Activated CD4-positive, alpha-beta memory T cell treated with anti-CD3 and anti-CD28 coated beads for 36 hours (primary cell): ENCODE measurements around the gene RNF213. TPM values are rescaled to one million over a fixed set of nuclear protein-coding genes. Genes with fewer than 3 reads are reported as not detected.
"Not testable (repeated sequence)": the region's sequence is repeated elsewhere in the genome, so short reads cannot be mapped to it uniquely, and the experiment has no call there.

Experiments used
- CTCF ChIA-PET: fragments of 350-600 bp; sonication (Branson Sonifier 250); formaldehyde crosslinking; loops from one replicate; lab custom pipeline; 2021; ENCODE audit warnings: antibody characterized with exemption, inconsistent platforms; lab: Charles Lee
- POLR2A ChIA-PET: fragments of 350-600 bp; sonication (Branson Sonifier 250); formaldehyde crosslinking; loops from one replicate; lab custom pipeline; 2021; ENCODE audit warnings: antibody characterized with exemption; lab: Charles Lee
- DNase-seq: peaks from one replicate; pipeline ENCODE4 v3.0.0-alpha.2; 2020
- H3K27ac Mint-ChIP-seq: one replicate; pipeline ENCODE4 v1.8.0; 2021; ENCODE audit warnings: mixed read lengths
- H3K27me3 Mint-ChIP-seq: one replicate; pipeline ENCODE4 v1.8.0; 2021; ENCODE audit warnings: mixed read lengths
- H3K36me3 Mint-ChIP-seq: one replicate; pipeline ENCODE4 v1.8.0; 2021; ENCODE audit warnings: mixed read lengths
- H3K4me1 Mint-ChIP-seq: one replicate; pipeline ENCODE4 v1.8.0; 2021; ENCODE audit warnings: low read depth, mixed read lengths
- H3K4me3 Mint-ChIP-seq: one replicate; pipeline ENCODE4 v1.8.0; 2021; ENCODE audit warnings: mild to moderate bottlenecking, mixed read lengths
- H3K9me3 Mint-ChIP-seq: one replicate; pipeline ENCODE4 v1.8.0; 2021; ENCODE audit warnings: mixed read lengths
- intact Hi-C: fragments of 100-400 bp; cut with micrococcal nuclease; formaldehyde crosslinking; loops from one replicate; pipeline ENCODE4 v1.15.1; 2023
- total RNA-seq, 2 experiments: library from RNA; stranded (reverse); gene quantifications; one replicate each; pipeline ENCODE4 v1.2.3, GENCODE V29; 2021

The RNF213 gene
- total RNA-seq, 2 experiments from 2014 or later: 421 to 440 TPM

DNA sequence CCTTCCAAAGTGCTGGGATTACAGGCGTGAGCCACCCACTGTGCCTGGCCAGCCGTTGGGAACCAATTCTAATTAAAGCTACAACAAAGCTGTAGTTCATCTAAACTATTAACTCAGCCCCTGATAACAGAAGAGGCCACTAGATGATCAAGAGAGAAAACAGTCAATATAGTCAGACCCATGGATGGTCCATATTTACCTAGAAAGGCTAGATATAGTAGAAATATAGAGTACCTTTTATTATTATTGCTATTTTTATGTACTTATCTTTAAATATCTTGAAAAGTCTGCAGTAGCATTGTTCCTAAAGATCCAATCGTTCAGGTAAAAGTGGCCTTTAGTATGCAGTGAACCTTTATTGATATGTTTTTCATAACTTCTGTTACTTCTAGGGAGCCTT is 43.2 kb downstream of the RNF213 start:
- Mint-ChIP-seq H3K27me3 (no peaks in the 10 kb centered on the region), H3K36me3 (peaks cover 80% of the 10 kb centered on the region), H3K4me1 (peaks cover 21% of the 10 kb centered on the region), H3K27ac (no peak overlapping the region), H3K4me3 (no peak overlapping the region), H3K9me3 (peaks cover 7% of the 10 kb centered on the region)
- intact Hi-C loops: no loop called here
- ChIA-PET POLR2A (no interaction called here), CTCF (no interaction called here)
- no peak for DNase-seq

DNA sequence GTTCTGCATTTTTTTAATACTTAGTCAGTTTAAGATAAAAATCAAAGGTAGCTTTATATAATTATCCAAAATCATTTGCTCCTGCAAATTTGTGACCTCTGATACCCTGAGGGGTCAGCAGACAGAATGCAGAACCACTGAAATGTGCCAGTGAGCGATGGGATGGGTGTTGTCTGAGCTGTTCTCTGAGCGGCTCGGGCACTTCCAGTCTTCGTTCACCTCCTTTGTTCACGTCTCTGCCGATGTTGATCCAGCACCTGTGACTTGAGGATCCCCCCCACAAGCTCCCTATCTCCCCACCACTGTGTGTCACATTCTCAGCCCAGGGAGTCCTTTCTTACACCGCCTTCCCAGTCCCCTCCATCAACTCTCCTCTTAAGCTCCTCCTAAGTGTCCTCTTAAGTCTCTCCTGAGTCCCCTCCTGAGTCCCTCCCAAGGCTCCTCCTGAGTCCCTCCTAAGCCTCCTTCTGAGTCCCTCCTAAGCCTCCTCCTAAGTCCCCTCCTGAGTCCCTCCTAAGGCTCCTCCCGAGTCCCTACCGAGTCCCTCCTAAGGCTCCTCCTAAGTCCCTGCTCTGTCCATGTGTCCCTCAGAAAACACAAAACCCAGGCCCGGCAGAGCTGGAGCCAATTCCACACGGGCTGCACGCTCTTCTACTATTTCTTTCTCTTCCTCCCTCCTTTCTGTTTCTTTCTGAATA is 47.5 kb downstream of the RNF213 start:
- H3K9me3 Mint-ChIP-seq: peaks cover 3% of the 10 kb centered on the region

DNA sequence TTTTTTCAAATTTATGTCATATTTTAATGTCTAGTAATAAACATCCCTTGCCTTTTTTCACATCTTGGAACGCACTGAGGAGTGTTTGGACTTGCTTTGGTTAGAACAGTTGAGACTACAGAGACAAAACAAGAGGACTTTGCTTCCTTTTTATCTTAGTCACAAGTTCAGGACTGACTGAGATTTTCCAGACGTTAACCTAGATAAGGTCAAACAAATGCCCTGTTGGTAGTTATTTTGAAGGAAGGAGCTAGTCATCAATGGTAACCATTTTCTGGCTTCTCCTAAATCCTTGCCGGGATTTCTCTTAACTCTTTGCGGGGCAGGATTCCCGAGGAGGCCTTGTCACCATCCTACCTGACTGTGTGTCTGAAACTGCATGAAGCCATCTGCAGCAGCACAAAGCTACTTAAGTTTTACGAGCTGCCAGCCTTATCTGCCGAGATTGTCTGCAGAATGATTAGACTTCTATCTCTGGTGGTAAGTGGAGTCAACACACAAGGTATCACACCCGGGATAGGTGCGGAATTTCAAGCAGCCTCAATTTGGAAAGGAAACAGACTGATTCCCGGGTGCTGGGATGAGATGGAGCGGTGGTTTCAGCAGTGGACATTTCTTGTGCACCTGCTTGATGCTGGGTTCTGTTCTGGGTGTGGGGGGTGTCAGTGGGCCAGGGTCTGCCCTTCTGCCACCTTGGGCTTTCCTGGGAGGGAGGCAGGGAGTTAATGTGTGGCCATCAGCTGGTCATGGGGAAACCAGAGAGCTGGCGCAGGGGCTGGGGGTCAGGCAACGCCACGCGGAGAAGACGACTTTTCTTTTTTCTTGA is 48.3 kb downstream of the RNF213 start:
- ChIA-PET POLR2A (interaction anchor here (0.8 to 1.4 kb wide), 4 partner anchors 8 to 44 kb away, joined by 3 to 5 read pairs (median 4); no protein-coding TSS in a partner anchor), CTCF (interaction anchor here (0.9 to 1.5 kb wide), 3 partner anchors 38 to 114 kb away, joined by 3 to 6 read pairs (median 5); no protein-coding TSS in a partner anchor)
- H3K27me3 Mint-ChIP-seq: no peaks in the 10 kb centered on the region
- DNase-seq: no peak
- peaks cover 76% of the 10 kb centered on the region for H3K36me3 Mint-ChIP-seq
- no peaks in the 10 kb centered on the region for H3K9me3 Mint-ChIP-seq
- peaks cover 24% of the 10 kb centered on the region for H3K4me1 Mint-ChIP-seq
- peak overlapping the region; percentile 84 for H3K27ac Mint-ChIP-seq
- no peak overlapping the region for H3K4me3 Mint-ChIP-seq
- intact Hi-C loops: no loop called here

More for the DNA sequence above, 47.5 kb downstream of the RNF213 start:
- no peaks in the 10 kb centered on the region for H3K27me3 Mint-ChIP-seq
- H3K27ac Mint-ChIP-seq: peak overlapping the region; percentile 84
- intact Hi-C loops: no loop called here
- no peak for DNase-seq
- peaks cover 77% of the 10 kb centered on the region for H3K36me3 Mint-ChIP-seq
- CTCF ChIA-PET: interaction anchor here (1.3 to 1.5 kb wide), 2 partner anchors 111 to 113 kb away, joined by 5 to 6 read pairs; no protein-coding TSS in a partner anchor
- no peak overlapping the region for H3K4me3 Mint-ChIP-seq
- peaks cover 22% of the 10 kb centered on the region for H3K4me1 Mint-ChIP-seq
- POLR2A ChIA-PET: interaction anchor here (0.8 to 2.0 kb wide), 5 partner anchors 9 to 43 kb away, joined by 3 to 5 read pairs (median 4); no protein-coding TSS in a partner anchor

DNA sequence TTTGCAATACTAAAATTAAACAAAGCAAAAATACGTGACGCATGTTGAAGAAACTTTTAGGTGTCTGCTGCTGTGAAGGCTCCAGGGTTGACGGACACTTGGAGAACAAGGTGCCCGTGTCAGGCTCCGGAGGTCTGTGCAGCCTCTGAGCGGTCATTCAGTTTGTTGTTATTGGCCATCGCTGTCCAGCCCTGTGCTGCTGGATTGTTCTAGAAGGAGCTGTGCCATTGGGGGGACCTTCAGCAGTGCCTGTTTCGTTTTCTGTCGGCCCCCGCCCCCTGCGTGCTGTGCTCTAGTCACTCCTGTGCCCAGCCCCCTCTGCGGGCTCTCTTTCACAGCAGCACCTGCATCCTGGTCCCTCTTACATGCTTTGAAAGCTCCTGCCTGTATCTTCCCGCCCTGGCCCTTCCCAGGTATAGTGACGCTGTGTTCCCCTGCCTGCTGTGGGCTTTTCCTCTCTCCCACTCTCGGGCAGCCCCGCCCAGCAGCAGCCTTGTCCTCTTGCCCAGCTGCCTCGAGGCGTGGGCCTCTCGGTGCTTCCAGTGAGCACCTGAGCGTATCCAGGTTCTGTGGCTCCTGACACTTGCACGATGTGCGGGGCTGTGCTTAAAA is 50.7 kb downstream of the RNF213 start:
- ChIA-PET POLR2A (interaction anchor here (1.2 kb wide), 1 partner anchor 21 kb away, joined by 3 read pairs; no protein-coding TSS in a partner anchor), CTCF (no interaction called here)

DNA sequence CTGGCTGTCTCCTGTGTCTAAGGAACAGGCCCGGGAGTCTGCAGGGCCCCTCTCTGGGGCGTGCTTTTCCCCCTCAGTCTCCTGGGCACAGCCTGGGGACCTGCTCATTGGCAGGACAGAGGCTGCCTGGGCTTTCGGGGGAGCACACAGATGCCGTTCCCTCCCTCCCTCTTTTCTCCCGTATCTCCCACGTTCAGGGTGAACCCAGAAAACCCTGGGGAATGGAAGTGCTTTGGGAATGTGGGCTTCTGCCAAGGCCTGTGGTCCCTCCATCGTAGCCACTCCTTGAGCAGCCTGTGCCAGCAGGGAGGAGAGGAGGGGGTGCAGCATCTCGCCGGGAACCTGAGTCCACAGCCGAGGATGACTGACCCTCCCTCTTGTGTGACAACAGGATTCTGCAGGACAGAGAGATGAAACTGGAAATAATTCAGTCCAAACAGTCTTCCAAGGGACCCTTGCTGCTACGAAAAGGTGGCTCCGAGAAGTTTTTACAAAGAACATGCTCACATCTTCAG is 52.0 kb downstream of the RNF213 start:
- no peak for DNase-seq
- Mint-ChIP-seq H3K27ac (peak overlapping the region; percentile 65), H3K27me3 (no peaks in the 10 kb centered on the region), H3K9me3 (no peaks in the 10 kb centered on the region), H3K4me3 (no peak overlapping the region), H3K36me3 (peaks cover 71% of the 10 kb centered on the region), H3K4me1 (peaks cover 23% of the 10 kb centered on the region)
- ChIA-PET CTCF (no interaction called here), POLR2A (no interaction called here)
- intact Hi-C loops: no loop called here

More for the DNA sequence above, 50.7 kb downstream of the RNF213 start:
- H3K36me3 Mint-ChIP-seq: peaks cover 66% of the 10 kb centered on the region
- no peak overlapping the region for H3K4me3 Mint-ChIP-seq
- H3K27ac Mint-ChIP-seq: no peak overlapping the region
- no peaks in the 10 kb centered on the region for H3K9me3 Mint-ChIP-seq
- peaks cover 22% of the 10 kb centered on the region for H3K4me1 Mint-ChIP-seq
- DNase-seq: no peak
- H3K27me3 Mint-ChIP-seq: no peaks in the 10 kb centered on the region
- intact Hi-C loops: no loop called here

DNA sequence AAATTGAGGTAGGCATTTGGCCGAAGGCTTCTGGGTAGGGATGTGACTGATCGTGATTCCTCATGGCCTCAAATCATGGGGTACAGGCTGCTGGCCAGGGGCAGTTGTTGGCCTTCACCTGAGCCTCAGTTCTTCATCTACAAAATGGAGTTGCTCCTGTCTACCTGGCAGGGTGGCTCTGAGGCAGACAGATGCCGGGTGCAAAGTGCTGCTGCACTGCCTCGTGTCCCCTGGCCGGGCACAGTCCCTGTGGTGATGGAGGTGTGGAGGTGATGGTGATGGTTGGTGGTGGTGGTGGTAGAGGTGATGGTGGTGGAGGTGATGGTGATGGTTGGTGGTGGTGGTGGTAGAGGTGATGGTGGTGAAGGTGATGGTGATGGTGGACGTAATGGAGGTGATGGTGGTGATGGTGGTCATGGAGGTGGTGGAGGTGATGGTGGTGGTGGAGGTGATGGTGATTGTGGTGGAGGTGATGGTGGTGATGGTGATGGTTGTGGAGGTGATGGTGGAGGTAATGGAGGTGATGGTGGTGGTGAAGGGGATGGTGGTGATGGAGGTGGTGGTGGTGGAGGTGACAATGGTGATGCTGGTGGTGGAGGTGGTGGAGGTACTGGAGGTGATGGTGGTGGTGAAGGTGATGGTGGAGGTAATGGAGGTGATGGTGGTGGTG is 52.6 kb downstream of the RNF213 start:
- ChIA-PET POLR2A (no interaction called here), CTCF (no interaction called here)
- intact Hi-C loops: no loop called here
- H3K4me1 Mint-ChIP-seq: peaks cover 20% of the 10 kb centered on the region
- H3K4me3 Mint-ChIP-seq: peak overlapping the region; percentile 12
- no peaks in the 10 kb centered on the region for H3K9me3 Mint-ChIP-seq
- H3K27me3 Mint-ChIP-seq: no peaks in the 10 kb centered on the region
- H3K27ac Mint-ChIP-seq: peak overlapping the region; percentile 65
- DNase-seq: no peak
- peaks cover 72% of the 10 kb centered on the region for H3K36me3 Mint-ChIP-seq

DNA sequence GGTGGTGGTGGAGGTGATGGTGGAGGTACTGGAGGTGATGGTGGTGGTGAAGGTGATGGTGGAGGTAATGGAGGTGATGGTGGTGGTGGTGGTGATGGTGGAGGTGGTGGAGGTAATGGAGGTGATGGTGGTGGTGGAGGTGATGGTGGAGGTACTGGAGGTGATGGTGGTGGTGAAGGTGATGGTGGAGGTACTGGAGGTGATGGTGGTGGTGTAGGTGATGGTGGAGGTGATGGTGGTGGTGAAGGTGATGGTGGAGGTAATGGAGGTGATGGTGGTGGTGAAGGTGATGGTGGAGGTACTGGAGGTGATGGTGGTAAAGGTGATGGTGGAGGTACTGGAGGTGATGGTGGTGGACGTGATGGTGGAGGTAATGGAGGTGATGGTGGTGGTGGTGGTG is 53.3 kb downstream of the RNF213 start:
- H3K9me3 Mint-ChIP-seq, H3K27ac Mint-ChIP-seq, DNase-seq, H3K27me3 Mint-ChIP-seq, H3K4me3 Mint-ChIP-seq, POLR2A ChIA-PET, intact Hi-C loops, CTCF ChIA-PET: not testable (repeated sequence)
- H3K4me1 Mint-ChIP-seq: peaks cover 13% of the 10 kb centered on the region
- H3K36me3 Mint-ChIP-seq: peaks cover 71% of the 10 kb centered on the region

DNA sequence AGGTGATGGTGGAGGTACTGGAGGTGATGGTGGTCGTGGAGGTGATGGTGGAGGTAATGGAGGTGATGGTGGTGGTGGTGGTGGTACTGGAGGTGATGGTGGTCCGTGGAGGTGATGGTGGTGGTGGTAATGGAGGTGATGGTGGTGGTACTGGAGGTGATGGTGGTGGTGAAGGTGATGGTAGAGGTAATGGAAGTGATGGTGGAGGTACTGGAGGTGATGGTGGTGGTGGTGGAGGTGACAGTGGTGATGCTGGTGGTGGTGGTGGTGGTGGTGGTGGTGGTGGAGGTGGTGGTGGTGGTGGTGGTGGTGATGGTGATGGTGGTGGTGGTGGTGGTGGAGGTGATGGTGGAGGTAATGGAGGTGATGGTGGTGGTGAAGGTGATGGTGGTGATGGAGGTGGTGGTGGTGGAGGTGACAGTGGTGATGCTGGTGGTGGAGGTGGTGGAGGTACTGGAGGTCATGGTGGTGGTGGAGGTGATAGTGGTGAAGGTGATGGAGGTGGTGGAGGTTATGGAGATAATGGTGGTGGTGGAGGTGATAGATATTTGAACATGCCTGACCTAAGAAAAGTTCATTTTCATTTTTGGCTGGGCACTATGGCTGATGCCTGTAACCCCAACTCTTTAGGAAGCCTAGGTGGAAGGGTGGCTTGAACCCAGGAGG is 55.0 kb downstream of the RNF213 start:
- Mint-ChIP-seq H3K27me3 (no peaks in the 10 kb centered on the region), H3K4me1 (peaks cover 10% of the 10 kb centered on the region), H3K4me3 (no peak overlapping the region), H3K36me3 (peaks cover 68% of the 10 kb centered on the region), H3K9me3 (no peaks in the 10 kb centered on the region), H3K27ac (no peak overlapping the region)
- no peak for DNase-seq
- CTCF ChIA-PET: no interaction called here
- intact Hi-C loops: no loop called here
- POLR2A ChIA-PET: interaction anchor here (0.6 kb wide), 1 partner anchor 602 kb away, joined by 3 read pairs; no protein-coding TSS in a partner anchor

DNA sequence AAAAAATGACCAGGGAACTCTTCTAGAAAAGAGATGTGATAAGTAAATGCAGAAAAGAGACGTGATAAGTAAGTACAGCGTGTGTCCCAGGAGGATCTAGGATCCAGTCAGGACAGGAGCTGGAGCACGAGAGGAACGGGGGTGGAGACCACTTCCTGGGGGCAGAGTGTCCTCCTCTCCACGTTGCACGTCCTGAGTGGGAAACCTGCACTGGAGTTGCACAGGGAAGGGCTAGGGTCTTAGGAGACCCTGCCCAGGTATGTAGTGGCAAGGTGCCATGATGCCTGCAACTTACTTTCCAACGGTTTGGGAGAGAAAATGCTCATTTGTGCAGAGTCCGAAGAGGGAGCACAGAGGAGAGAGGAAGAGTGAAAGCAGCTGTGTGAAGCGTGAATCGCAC is 55.8 kb downstream of the RNF213 start:
- Mint-ChIP-seq H3K4me3 (no peak overlapping the region), H3K36me3 (peaks cover 68% of the 10 kb centered on the region), H3K4me1 (peaks cover 10% of the 10 kb centered on the region), H3K27ac (peak overlapping the region; percentile 61), H3K9me3 (no peaks in the 10 kb centered on the region), H3K27me3 (no peaks in the 10 kb centered on the region)
- CTCF ChIA-PET: no interaction called here
- POLR2A ChIA-PET: interaction anchor here (0.6 to 1.7 kb wide), 2 partner anchors 8 to 601 kb away, joined by 3 to 4 read pairs; no protein-coding TSS in a partner anchor
- DNase-seq: no peak
- intact Hi-C loops: no loop called here

DNA sequence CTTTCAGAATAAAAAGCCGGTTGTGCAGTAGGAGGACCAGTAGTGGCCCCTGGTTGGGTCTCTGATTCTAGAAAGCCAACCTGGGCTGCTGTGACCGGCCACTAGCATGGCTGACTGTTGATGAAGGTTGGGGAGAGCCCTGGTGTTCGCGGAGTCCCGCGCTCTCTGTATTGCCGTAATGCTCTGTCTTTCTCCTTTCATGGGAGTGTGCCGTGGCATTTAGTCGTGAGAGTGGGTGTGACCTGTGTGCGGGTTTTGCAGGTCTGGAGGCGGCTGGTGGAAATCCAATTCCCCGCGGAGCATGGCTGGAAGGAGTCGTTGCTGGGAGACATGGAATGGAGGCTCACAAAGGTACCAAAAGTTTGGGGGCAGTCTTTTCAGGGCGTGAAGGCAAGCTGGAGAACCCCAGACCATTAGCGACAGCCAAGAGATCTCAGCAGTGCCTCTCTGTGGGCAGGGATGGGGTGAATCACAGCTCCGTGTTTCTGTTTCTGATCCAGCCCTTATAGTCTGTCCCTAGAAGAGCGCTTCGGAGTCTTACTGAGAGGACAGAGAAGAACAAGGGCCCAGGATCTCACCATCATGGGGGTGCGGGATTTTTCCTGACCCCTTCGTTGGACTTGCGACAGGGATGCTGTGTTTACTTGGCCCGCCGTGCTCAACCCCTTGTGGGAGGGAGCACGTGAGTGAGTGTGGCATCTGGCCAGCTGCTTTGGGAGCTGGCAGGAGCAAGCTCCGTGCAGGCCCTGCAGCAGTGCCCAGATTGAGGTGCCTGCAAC is 56.5 kb downstream of the RNF213 start:
- intact Hi-C loops: no loop called here
- Mint-ChIP-seq H3K27ac (peak overlapping the region; percentile 25), H3K4me3 (no peak overlapping the region), H3K4me1 (peaks cover 10% of the 10 kb centered on the region), H3K9me3 (no peaks in the 10 kb centered on the region), H3K36me3 (peaks cover 68% of the 10 kb centered on the region), H3K27me3 (no peaks in the 10 kb centered on the region)
- DNase-seq: no peak
- CTCF ChIA-PET: no interaction called here
- POLR2A ChIA-PET: interaction anchor here (1.0 to 1.7 kb wide), 2 partner anchors 9 to 22 kb away, joined by 3 to 4 read pairs; no protein-coding TSS in a partner anchor
